K562 (cell line): ENCODE data around the gene RAD1. TPM values are rescaled to one million over a fixed set of nuclear protein-coding genes. Genes with fewer than 3 reads are reported as not detected.
A peak's percentile ranks its signal among the peaks of the same experiment; 100 is the strongest.

Experiments
- ASH1L ChIP-seq: fragments of 450-650 bp; IDR thresholded peaks from 2 replicates; pipeline ENCODE4 v1.6.1; 2018; ENCODE audit warnings: borderline replicate concordance, mild to moderate bottlenecking, low read depth; ENCODE audit not compliant: partially characterized antibody
- BRCA1 ChIP-seq, 2 experiments: fragments of 450-650 bp in 1 of 2; sonication (generic) in 1 of 2; formaldehyde crosslinking in 1 of 2; IDR thresholded peaks; 2 replicates each; pipeline versions ENCODE4 v1.5.0 to v1.6.1; 2017 to 2020; ENCODE audit warnings: mild to moderate bottlenecking in 1 of 2, missing genetic modification reagents in 1 of 2
- ESRRA ChIP-seq: fragments of 450-650 bp; IDR thresholded peaks from 2 replicates; pipeline ENCODE4 v1.6.1; 2014; ENCODE audit warnings: low read depth, mild to moderate bottlenecking, moderate library complexity, borderline replicate concordance
- ETV6 ChIP-seq, 3 experiments: fragments of 150-350 bp in 1 of 3; sonication (generic) in 1 of 3; formaldehyde crosslinking in 1 of 3; IDR thresholded peaks; 2 replicates each; pipeline versions ENCODE4 v1.6.1 to v1.8.0; 2014 to 2022; ENCODE audit warnings: borderline replicate concordance in 2 of 3, low read depth in 2 of 3, antibody characterized with exemption in 1 of 3, low read length in 1 of 3, mild to moderate bottlenecking in 1 of 3, missing genetic modification reagents in 1 of 3
- FOXM1 ChIP-seq, 2 experiments: fragments of 450-650 bp in 1 of 2; sonication (generic) in 1 of 2; formaldehyde crosslinking in 1 of 2; IDR thresholded peaks; 2 replicates each; pipeline versions ENCODE4 v1.6.1 to v1.9.0; 2017 to 2022; ENCODE audit warnings: low read depth in 2 of 2, mild to moderate bottlenecking in 2 of 2, missing genetic modification reagents in 1 of 2, moderate library complexity in 1 of 2
- FOXO4 ChIP-seq: fragments of 450-650 bp; formaldehyde crosslinking; IDR thresholded peaks from 2 replicates; pipeline ENCODE4 v1.4.0; 2020; ENCODE audit warnings: mild to moderate bottlenecking, moderate library complexity
- IRF9 ChIP-seq: fragments of 450-650 bp; IDR thresholded peaks from 2 replicates; pipeline ENCODE4 v1.6.1; 2016; ENCODE audit warnings: missing biosample characterization, missing genetic modification characterization
- NCOA6 ChIP-seq: fragments of 450-650 bp; IDR thresholded peaks from 2 replicates; pipeline ENCODE4 v1.6.1; 2017; ENCODE audit warnings: mild to moderate bottlenecking
- NFIX ChIP-seq: fragments of 250-450 bp; sonication (Bioruptor Pico); IDR thresholded peaks from 2 replicates; pipeline ENCODE4 v1.4.0; 2020; ENCODE audit warnings: low read depth, mild to moderate bottlenecking, moderate library complexity
- POLR2AphosphoS5 ChIP-seq: IDR thresholded peaks from 2 replicates; pipeline ENCODE4 v1.6.1; 2011; ENCODE audit warnings: mild to moderate bottlenecking, low read depth, low read length, moderate library complexity; ENCODE audit not compliant: control insufficient read depth, insufficient read depth
- RAD51 ChIP-seq: fragments of 450-650 bp; IDR thresholded peaks from 2 replicates; pipeline ENCODE4 v1.7.1; 2016; ENCODE audit warnings: low read depth, mild to moderate bottlenecking, borderline replicate concordance
- RBM34 ChIP-seq: fragments of 200-400 bp; formaldehyde crosslinking; IDR thresholded peaks from 2 replicates; pipeline ENCODE4 v1.6.1; 2018; ENCODE audit warnings: low read length, borderline replicate concordance; ENCODE audit not compliant: insufficient read depth
- STAT5A ChIP-seq: IDR thresholded peaks from 2 replicates; pipeline ENCODE4 v1.6.1; 2012; ENCODE audit warnings: low read length, inconsistent platforms, borderline replicate concordance
- STAT6 ChIP-seq: sonication (generic); formaldehyde crosslinking; IDR thresholded peaks from 2 replicates; pipeline ENCODE4 v1.8.1; 2023; ENCODE audit warnings: mild to moderate bottlenecking, missing genetic modification reagents
- USF1 ChIP-seq: sonication (generic); formaldehyde crosslinking; IDR thresholded peaks from 2 replicates; pipeline ENCODE4 v1.9.0; 2022; ENCODE audit warnings: mild to moderate bottlenecking, missing genetic modification reagents
- ZNF507 ChIP-seq: conservative IDR thresholded peaks from 2 replicates; pipeline ENCODE4 v1.6.1; 2017; ENCODE audit warnings: missing genetic modification characterization, missing compliant biosample characterization
- polyA plus RNA-seq, 8 experiments: library from polyadenylated mRNA; depleted of rRNA in 4 of 8; stranded (reverse) in 5 of 8; unstranded in 3 of 8; fragments of >200 nt; fragmentation: Nextera tagmentation in 2 of 8; fragmentation: Illumina TruSeq in 1 of 8; extraction: Ambion mirVana in 2 of 8; extraction: Trizol in 1 of 8; gene quantifications; 2 replicates each; pipeline versions ENCODE4 v1.2.1 to v1.2.3, GENCODE V29; 2011 to 2014; ENCODE audit warnings: inconsistent platforms in 1 of 8, missing spikeins in 1 of 8
- total RNA-seq, 7 experiments: library from RNA; depleted of rRNA in 6 of 7; stranded (reverse); fragments of >200 nt in 6 of 7; fragmentation: Illumina TruSeq in 2 of 7; extraction: Trizol in 2 of 7; gene quantifications; 2 replicates each; pipeline versions ENCODE4 v1.2.1 to v1.2.3, GENCODE V29; 2011 to 2021; ENCODE audit warnings: low replicate concordance in 1 of 7

Gene RAD1
- total and polyA plus RNA-seq, 9 of the 15 experiments (the other 6 are each of a cell fraction or from before 2014, with no cell fraction given): 44.5 to 148 (median 60.8) TPM

- TF ChIP-seq STAT6 (CRISPR knock-in tag) (no peak), STAT5A (peak; percentile 22), FOXO4 (no peak), NCOA6 (no peak), RAD51 (0 out of 2 replicates have a peak, but pooled peaks have one; percentile 37), ZNF507 (tag) (no peak), POLR2AphosphoS5 (no peak), NFIX (no peak), USF1 (CRISPR knock-in tag) (peak; percentile 54; the same call in 1 of the 2 replicates), IRF9 (tag) (no peak), BRCA1 (IDR thresholded peaks at IDR 0.05) (no peak), BRCA1 (CRISPR knock-in tag; IDR thresholded peaks at IDR 0.05) (no peak), FOXM1 (IDR thresholded peaks at IDR 0.05; ENCODE audit: low read depth) (no peak), FOXM1 (CRISPR knock-in tag; IDR thresholded peaks at IDR 0.05; ENCODE audit: low read depth) (no peak), RBM34 (no peak), ESRRA (no peak), ETV6 (IDR thresholded peaks at IDR 0.05; ENCODE audit: borderline replicate concordance in 1 of 2, low read depth in 2 of 2, low read length in 1 of 2) (no peak), ETV6 (CRISPR knock-in tag; IDR thresholded peaks at IDR 0.05; ENCODE audit: borderline replicate concordance) (no peak), ASH1L (no peak)
These were observed 599 bp downstream of the RAD1 start (continued) for GRCh38 chr5:34914671-34915138.
